Activated T-cell treated with anti-CD3 and anti-CD28 coated beads, Interleukin-2, amount 50 U/mL, for 4 hours (primary cell): ENCODE results near the gene CXCL8. TPM values are rescaled to one million over a fixed set of nuclear protein-coding genes. Genes with fewer than 3 reads are reported as not detected.
A peak's percentile ranks its signal among the peaks of the same experiment; 100 is the strongest.
"Not testable (repeated sequence)": the region's sequence is repeated elsewhere in the genome, so short reads cannot be mapped to it uniquely, and the experiment has no call there.

ENCODE experiments used
- ATAC-seq, 2 donors: fragments of 200-7000 bp; cut with Tn5 transposase; one replicate each; pipeline ENCODE4 v1.10.0; 2021
- DNase-seq: peaks from one replicate; pipeline ENCODE4 v3.0.0-alpha.2; 2020
- H3K27me3 Mint-ChIP-seq: one replicate; pipeline ENCODE4 v1.8.0; 2021; ENCODE audit warnings: low read depth, mixed read lengths
- H3K36me3 Mint-ChIP-seq: one replicate; pipeline ENCODE4 v1.8.0; 2022; ENCODE audit warnings: mixed read lengths; ENCODE audit not compliant: insufficient read depth
- H3K4me1 Mint-ChIP-seq: one replicate; pipeline ENCODE4 v1.8.0; 2021; ENCODE audit warnings: low read depth, mixed read lengths
- H3K4me3 Mint-ChIP-seq: one replicate; pipeline ENCODE4 v1.8.0; 2021; ENCODE audit warnings: mild to moderate bottlenecking, moderate library complexity, mixed read lengths
- H3K9me3 Mint-ChIP-seq: one replicate; pipeline ENCODE4 v1.8.0; 2021; ENCODE audit warnings: mixed read lengths
- total RNA-seq, 3 donors: library from RNA; stranded (reverse); gene quantifications; one replicate each; pipeline ENCODE4 v1.2.1, GENCODE V29; 2021

Gene CXCL8
- total RNA-seq: 1 to 10 TPM; 2.5 to 4.2 (median 3.9) TPM

DNA sequence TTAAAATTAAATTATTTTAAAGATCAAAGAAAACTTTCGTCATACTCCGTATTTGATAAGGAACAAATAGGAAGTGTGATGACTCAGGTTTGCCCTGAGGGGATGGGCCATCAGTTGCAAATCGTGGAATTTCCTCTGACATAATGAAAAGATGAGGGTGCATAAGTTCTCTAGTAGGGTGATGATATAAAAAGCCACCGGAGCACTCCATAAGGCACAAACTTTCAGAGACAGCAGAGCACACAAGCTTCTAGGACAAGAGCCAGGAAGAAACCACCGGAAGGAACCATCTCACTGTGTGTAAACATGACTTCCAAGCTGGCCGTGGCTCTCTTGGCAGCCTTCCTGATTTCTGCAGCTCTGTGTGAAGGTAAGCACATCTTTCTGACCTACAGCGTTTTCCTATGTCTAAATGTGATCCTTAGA is at the start of gene CXCL8:
Gene CXCL8, plus strand, starts transcription at position 217 of the 426 bp plus-strand sequence. Its CDS starts 90 bp downstream, at position 307.
- no peaks in the 10 kb centered on the region for H3K9me3 Mint-ChIP-seq
- no peaks in the 10 kb centered on the region for H3K36me3 Mint-ChIP-seq
- no peak within 1 kb of the TSS for H3K4me3 Mint-ChIP-seq
- no peaks in the 10 kb centered on the region for H3K27me3 Mint-ChIP-seq
- ATAC-seq (peak in 1 of 2 donors; percentile 18), DNase-seq (no peak)
- no peaks in the 10 kb centered on the region for H3K4me1 Mint-ChIP-seq

DNA sequence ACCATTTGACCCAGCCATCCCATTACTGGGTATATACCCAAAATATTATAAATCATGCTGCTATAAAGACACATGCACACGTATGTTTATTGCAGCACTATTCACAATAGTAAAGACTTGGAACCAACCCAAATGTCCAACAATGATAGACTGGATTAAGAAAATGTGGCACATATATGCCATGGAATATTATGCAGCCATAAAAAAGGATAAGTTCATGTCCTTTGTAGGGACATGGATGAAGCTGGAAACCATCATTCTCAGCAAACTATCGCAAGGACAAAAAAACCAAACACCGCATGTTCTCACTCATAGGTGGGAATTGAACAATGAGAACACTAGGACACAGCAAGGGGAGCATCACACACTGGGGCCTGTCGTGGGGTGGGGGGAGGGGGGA is 49.2 kb upstream of the CXCL8 start:
- not testable (repeated sequence) for ATAC-seq, H3K4me1 Mint-ChIP-seq, H3K9me3 Mint-ChIP-seq, H3K27me3 Mint-ChIP-seq, DNase-seq, H3K4me3 Mint-ChIP-seq, H3K36me3 Mint-ChIP-seq

DNA sequence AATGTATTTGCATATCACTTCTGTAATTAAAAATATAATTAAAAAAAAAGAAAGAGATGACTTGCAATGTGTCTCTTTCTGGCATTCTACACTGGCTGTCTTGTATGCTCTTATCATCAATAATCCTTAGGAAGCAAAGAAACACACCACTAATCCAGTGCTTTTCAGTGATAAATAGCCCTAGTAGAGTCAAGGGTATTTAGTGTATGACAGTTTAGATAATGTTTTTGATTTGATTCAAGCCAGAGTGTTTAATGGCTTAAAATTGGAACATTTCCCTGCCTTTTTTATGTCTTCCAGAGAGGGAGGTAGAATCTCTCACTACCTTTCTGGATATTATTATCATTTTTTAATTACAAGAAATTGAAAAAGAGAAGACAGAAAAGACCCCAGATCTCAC is 48.6 kb upstream of the CXCL8 start:
- Mint-ChIP-seq H3K27me3 (no peaks in the 10 kb centered on the region), H3K4me3 (no peak overlapping the region), H3K36me3 (no peaks in the 10 kb centered on the region), H3K4me1 (no peaks in the 10 kb centered on the region), H3K9me3 (peaks cover 10% of the 10 kb centered on the region)
- DNase-seq (no peak), ATAC-seq (no peak)

DNA sequence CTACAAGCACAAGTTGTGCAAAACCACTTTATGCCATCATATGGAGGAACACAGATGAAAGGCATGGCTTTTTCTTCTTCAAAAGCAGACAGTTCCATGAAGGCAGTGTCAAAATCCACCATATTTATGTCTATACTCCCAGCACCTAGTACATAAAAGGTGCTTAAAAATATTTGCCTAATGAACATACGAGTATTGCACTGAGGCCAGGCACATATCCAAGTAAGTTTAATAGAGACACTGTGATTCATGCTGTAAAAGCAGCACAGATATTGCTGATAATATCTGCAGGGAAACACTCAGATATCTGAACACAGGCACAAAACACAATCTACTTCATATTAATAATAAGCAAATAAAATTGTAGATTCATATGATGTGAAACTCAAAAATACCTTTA is 48.1 kb upstream of the CXCL8 start:
- DNase-seq: no peak
- no peaks in the 10 kb centered on the region for H3K36me3 Mint-ChIP-seq
- H3K9me3 Mint-ChIP-seq: peaks cover 10% of the 10 kb centered on the region
- H3K4me1 Mint-ChIP-seq: no peaks in the 10 kb centered on the region
- H3K4me3 Mint-ChIP-seq: no peak overlapping the region
- no peaks in the 10 kb centered on the region for H3K27me3 Mint-ChIP-seq
- ATAC-seq: no peak

DNA sequence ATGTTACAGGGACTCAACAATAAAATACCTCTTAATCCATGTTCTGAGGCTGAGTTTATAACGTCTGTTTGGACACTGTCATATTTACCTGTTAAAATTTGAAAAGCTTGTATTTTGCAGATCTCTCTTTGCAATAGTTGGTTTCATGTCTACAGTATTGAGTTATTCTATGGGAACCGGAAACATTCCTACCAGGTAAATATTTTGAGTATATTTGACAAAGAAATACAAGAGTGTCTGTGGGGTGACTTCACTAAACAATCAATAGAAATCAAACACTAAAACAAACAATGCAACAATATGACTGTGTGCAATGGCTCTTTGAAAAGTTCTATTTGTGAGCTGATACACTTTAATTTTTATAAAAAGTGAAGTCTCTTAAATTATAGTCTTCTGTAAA is 47.7 kb upstream of the CXCL8 start:
- Mint-ChIP-seq H3K4me3 (no peak overlapping the region), H3K27me3 (no peaks in the 10 kb centered on the region), H3K9me3 (peaks cover 10% of the 10 kb centered on the region), H3K4me1 (no peaks in the 10 kb centered on the region), H3K36me3 (no peaks in the 10 kb centered on the region)
- ATAC-seq: no peak
- no peak for DNase-seq

DNA sequence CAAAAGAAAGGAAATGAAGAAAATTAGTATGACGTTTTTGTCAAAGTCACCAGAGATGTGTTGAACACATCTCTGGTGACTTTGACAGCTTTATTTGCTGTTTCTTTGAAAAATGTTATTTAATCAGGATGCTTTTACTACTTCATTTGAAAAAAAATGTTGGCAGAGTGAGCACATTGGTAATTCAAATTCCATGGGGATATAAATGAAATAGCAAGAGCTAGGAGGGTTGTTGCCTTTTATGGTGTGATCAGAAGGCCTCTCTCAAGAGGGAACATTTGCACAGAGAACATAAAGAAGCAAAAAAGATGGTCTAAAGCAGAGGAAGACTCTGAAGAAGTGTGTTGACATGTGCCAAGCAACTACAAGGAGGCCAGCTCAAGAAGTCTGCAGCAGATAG is 46.6 kb upstream of the CXCL8 start:
- no peak for ATAC-seq
- no peak overlapping the region for H3K4me3 Mint-ChIP-seq
- H3K36me3 Mint-ChIP-seq: no peaks in the 10 kb centered on the region

DNA sequence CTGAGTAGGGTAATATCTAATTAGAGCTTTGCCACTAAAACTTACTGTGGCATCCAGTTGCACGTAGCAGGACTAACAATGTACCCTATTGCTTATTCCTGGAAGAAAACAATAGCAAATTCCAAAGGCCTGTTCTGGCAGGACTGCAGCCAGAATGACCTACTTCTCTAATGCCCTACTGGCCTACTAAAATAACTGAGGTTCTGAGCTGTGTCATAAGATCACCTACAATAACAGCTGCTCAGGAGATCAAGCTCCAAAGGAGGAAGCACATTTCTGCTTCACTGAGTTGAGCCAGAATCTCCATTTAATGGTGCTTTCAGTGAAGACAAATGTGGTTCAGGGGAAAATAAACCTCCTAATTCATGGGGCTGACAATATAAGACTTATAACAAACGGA is 42.2 kb upstream of the CXCL8 start:
- Mint-ChIP-seq H3K27me3 (no peaks in the 10 kb centered on the region), H3K4me3 (no peak overlapping the region), H3K4me1 (no peaks in the 10 kb centered on the region), H3K36me3 (no peaks in the 10 kb centered on the region), H3K9me3 (no peaks in the 10 kb centered on the region)
- no peak for DNase-seq
- no peak for ATAC-seq

More for the DNA sequence above, 46.6 kb upstream of the CXCL8 start:
- DNase-seq: no peak
- no peaks in the 10 kb centered on the region for H3K4me1 Mint-ChIP-seq
- no peaks in the 10 kb centered on the region for H3K27me3 Mint-ChIP-seq
- peaks cover 5% of the 10 kb centered on the region for H3K9me3 Mint-ChIP-seq

DNA sequence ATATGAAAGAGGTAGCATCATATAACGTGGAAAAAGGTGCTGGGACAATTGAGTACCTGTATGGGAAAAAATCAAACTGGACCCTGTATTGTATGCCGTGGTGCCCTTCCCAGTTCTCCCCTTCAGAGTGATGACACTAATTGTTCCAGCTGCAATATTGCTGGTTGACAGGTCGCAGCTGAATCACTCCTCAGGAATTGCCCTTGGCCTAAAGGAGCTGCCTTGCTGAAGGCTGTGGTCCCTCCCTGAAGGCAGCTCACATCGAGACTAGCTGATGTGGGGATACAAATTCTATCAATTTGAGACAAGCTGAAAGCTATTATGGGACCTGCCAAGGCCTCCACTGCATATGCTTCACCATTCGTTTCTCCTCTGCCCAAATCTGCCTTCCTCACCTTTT is 39.3 kb upstream of the CXCL8 start:
- DNase-seq (no peak), ATAC-seq (no peak)
- H3K9me3 Mint-ChIP-seq: no peaks in the 10 kb centered on the region
- H3K4me1 Mint-ChIP-seq: no peaks in the 10 kb centered on the region
- H3K27me3 Mint-ChIP-seq: no peaks in the 10 kb centered on the region
- no peak overlapping the region for H3K4me3 Mint-ChIP-seq
- H3K36me3 Mint-ChIP-seq: no peaks in the 10 kb centered on the region

DNA sequence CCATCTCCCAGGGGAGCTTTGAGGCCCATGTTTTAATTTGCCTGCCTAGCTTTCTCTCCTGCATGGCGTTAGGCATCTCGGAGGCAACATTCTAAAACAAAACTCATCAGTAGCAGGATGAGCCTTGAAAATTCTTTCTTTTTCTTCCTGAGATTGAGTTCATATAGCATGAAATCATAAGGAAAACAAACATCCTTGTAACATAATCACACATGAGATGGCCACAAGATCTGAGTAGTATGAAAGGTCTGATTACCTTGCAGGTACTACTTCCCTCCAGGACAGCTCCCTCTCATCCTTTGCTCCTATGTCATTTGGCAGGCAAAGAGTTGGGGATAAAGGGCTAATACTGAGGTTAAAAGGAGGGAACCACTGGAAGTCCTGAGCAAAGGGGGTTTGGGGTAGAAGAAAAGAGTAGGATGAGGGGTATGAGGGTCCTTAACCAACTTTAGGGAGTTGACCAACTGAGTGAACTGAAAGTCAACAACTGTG is 37.5 kb upstream of the CXCL8 start:
- H3K4me1 Mint-ChIP-seq: no peaks in the 10 kb centered on the region
- no peak overlapping the region for H3K4me3 Mint-ChIP-seq
- DNase-seq (no peak), ATAC-seq (no peak)
- H3K36me3 Mint-ChIP-seq: no peaks in the 10 kb centered on the region
- no peaks in the 10 kb centered on the region for H3K27me3 Mint-ChIP-seq
- no peaks in the 10 kb centered on the region for H3K9me3 Mint-ChIP-seq

DNA sequence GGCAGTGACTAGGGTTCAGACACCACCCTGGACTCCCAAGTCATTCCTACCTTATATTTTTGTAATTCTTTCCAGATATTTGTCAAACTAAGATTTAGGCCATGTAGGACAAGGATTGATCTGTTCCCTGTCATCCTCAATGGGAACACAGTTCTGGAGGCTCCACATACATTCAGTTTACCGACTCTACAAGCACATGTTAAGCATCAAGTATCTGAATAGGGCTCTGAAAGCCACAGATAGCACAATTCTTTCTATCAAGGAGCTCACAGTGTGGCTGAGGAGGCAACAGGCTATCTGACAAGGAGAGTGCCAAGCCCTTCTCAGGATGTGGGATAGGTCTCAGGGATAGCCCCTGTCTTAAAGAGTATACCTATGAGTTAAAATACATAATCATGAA is 37.0 kb upstream of the CXCL8 start:
- Mint-ChIP-seq H3K4me1 (no peaks in the 10 kb centered on the region), H3K9me3 (no peaks in the 10 kb centered on the region), H3K4me3 (no peak overlapping the region), H3K27me3 (no peaks in the 10 kb centered on the region), H3K36me3 (no peaks in the 10 kb centered on the region)
- DNase-seq (no peak), ATAC-seq (no peak)

DNA sequence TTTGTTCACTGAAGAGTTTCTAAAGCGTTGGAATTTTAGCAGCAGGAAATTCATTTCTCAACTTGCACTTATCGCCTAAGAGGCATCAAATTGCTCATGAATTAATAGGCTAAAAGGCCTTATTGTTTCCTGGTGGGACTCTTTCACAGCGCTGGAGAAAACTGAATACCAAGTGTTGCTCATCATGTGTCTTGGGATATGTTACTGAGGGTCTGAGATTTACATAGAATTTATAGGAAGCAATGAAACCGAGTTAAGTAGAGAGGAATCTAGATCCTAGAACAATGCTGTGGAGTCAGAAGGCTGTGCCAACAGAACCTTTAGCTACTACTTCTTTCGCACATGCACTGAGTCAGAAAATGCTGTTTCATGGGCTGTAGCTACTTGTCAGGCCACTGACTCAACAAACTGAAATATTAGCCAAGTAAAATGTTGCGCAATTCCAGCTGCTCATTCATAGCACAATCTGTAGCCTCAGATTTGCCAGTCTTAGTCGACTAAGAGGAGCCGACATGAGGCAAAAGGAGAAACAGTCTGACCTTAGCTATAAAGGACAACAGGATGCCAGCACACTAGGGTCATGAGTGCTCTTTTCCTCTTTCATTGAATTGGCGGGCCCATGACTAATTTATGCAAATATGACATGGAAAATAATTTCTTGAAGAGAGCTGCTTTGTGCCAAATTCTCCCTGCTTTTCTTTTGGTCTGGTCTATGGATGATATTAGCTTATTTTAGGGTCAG is 35.9 kb upstream of the CXCL8 start:
- DNase-seq (no peak), ATAC-seq (no peak)
- Mint-ChIP-seq H3K36me3 (no peaks in the 10 kb centered on the region), H3K9me3 (no peaks in the 10 kb centered on the region), H3K27me3 (no peaks in the 10 kb centered on the region), H3K4me3 (no peak overlapping the region), H3K4me1 (no peaks in the 10 kb centered on the region)

DNA sequence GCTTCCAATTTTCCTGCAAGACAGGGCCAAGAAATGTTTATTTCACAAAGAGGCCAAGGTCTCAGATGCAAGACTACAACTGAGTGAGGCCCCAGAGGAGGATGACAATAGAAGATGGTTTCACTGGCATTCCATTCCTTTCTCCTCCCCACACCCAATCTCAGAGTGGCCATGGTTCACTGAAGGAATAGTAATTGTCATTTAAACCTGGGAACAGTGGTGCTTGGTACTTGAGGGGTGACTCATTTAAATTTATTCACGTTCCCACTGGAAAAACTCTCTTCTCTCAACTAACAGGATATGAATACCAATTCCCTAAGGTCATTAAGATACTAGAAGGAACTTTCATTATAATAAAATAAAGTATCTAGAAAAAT is 35.3 kb upstream of the CXCL8 start:
- Mint-ChIP-seq H3K9me3 (no peaks in the 10 kb centered on the region), H3K36me3 (no peaks in the 10 kb centered on the region), H3K4me3 (no peak overlapping the region), H3K4me1 (no peaks in the 10 kb centered on the region), H3K27me3 (no peaks in the 10 kb centered on the region)
- ATAC-seq (no peak), DNase-seq (no peak)

DNA sequence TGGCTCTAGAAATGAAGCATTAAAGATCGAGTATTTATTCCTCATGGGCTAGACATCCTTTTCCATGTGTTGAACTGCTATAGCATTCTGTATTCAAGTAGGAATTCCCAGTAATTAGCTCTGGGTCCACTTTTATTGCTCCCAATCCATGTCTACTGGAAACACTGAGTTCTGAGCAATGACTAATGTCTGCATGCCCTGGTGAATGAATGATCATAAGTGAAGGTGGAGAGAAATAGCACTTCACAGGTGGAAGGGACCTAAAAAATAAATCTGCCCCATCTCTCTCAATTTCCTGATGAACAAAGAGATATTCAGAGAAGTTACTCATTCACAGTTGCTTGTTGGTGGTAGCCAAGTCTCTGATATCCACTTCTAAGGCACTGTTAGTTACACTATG is 34.6 kb upstream of the CXCL8 start:
- no peaks in the 10 kb centered on the region for H3K4me1 Mint-ChIP-seq
- H3K4me3 Mint-ChIP-seq: no peak overlapping the region
- no peaks in the 10 kb centered on the region for H3K9me3 Mint-ChIP-seq
- H3K36me3 Mint-ChIP-seq: no peaks in the 10 kb centered on the region
- ATAC-seq (no peak), DNase-seq (no peak)
- H3K27me3 Mint-ChIP-seq: no peaks in the 10 kb centered on the region

DNA sequence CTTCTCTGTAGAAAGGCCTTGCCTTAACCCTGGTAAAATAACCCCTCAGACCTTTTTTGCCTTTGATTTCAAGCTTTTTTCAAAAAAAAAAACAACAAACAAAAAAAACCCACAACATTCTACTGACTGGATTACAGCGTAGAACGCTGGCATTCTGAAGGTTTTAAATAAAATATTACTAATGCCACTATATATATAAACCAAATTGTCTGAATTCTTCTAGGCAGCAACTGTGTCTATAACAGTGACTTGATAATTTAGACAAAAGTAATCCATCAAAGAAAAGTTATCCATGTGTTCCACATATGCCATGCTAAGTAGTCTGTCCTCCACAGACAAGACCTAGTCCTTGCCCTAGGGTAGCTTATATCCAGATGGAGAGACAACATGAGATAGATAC is 33.6 kb upstream of the CXCL8 start:
- no peak for ATAC-seq
- Mint-ChIP-seq H3K4me1 (no peaks in the 10 kb centered on the region), H3K9me3 (no peaks in the 10 kb centered on the region), H3K27me3 (no peaks in the 10 kb centered on the region), H3K4me3 (no peak overlapping the region), H3K36me3 (no peaks in the 10 kb centered on the region)
- DNase-seq: no peak

DNA sequence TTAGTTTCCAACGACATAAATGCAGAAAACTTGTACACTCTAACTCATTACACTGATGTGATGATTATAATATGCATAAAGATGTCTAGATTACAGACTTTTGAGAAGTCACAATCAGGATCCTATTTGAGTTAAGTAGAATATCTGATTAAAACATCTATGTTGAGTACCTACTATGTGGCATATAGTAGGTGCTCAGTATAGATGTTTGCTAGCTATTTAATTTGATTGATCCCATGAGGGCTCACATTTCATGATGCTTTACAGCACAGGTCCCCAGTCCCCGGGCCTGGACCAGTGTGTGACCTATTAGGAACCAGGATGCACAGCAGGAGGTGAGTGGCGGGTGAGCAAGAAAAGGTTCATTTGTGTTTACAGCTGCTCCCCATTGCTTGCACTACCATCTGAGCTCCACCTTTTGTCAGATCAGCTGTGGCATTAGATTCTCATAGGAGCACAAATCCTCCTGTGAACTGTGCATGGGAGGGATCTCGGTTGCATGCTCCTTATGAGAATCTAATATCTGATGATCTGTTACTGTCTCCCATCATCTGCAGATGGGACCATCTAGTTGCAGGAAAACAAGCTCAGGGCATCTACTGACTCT is 33.0 kb upstream of the CXCL8 start:
- ATAC-seq (no peak), DNase-seq (no peak)
- Mint-ChIP-seq H3K9me3 (no peaks in the 10 kb centered on the region), H3K4me3 (no peak overlapping the region), H3K27me3 (no peaks in the 10 kb centered on the region), H3K4me1 (no peaks in the 10 kb centered on the region), H3K36me3 (no peaks in the 10 kb centered on the region)
